Hematopoietic multipotent progenitor cell treated with erythropoietin and hydrocortisone succinate and interleukin-3 and kit ligand, for 4 days (in vitro differentiated cells): ENCODE measurements around the gene NIN.
A peak's percentile ranks its signal among the peaks of the same experiment; 100 is the strongest.
"Not testable (repeated sequence)": the region's sequence is repeated elsewhere in the genome, so short reads cannot be mapped to it uniquely, and the experiment has no call there.

Experiments
- DNase-seq: peaks from one replicate; pipeline ENCODE4 v3.0.0-alpha.2; 2015

Gene NIN

DNA sequence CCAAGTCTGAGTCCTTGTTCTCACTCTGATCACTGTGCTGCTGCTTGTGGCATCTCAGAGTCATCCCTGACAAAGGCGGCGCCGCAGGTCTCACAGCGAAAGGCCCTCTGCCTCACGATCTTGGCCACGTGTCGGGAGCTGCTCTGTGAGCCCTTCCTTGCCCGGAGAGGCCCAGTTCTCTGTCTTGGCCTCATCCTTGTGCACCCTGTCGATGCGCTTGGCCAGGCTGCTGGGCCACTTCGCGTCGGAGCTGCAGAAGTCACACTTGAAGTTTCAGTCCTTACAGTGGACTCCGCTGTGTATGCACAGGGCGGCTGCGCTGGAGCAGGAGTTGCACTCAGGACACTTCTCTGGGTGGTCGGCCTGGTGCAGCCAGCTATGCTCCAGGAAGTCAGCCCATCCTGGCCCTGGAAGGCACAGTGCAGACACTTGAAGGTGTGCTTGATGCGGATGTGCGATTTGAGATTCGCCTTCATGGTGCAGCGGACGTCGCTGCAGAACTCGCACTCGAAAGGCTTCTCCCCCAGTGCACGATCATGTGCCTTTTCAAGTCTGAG lies 126.4 kb downstream of the NIN start:
- no peak for DNase-seq

- no peak for DNase-seq
Measured at GRCh38 chr14:50697659-50698290, 133.2 kb downstream of the NIN start.

DNA sequence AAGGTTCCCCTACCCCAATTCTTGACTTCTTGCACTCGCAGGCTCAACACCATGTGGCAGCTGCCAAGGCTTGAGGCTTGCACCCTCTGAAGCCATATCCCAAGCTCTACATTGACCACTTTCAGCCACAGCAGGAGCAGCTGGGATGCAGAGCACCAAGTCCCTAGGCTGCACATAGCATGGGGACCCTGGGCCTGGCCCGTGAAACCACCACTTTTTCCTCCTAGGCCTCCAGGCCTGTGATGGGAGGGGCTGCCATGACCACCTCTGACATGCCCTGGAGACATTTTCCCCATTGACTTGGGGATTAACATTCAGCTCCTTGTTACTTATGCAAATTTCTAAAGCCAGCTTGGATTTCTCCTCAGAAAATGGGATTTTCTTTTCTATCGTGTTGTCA lies 136.7 kb downstream of the NIN start:
- DNase-seq = not testable (repeated sequence)

DNA sequence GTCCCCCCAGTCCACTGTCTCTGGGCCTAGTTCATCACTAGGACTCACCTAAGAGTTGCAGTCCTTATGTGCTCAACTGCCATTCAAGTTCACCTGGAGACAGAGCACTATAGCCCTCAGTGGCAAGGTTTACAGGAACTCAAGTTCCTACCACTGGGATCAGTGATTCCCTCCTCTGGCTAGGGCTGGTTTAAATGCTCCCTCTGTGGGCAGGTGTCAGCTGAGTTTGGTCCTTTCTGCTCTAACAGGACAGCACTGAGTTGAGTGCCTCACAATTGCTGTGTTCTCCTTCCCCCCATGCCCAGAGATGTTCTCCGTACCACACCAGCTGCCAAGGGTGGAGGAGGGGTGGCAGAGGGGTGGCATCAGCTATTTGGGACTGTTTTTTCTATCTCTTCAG lies 142.1 kb downstream of the NIN start:
- DNase-seq = no peak

GRCh38 chr14:50679674-50680073 lies 151.3 kb downstream of the NIN start:
- no peak for DNase-seq

- DNase-seq = no peak
Measured at GRCh38 chr14:50678163-50678562, 152.8 kb downstream of the NIN start.

DNA sequence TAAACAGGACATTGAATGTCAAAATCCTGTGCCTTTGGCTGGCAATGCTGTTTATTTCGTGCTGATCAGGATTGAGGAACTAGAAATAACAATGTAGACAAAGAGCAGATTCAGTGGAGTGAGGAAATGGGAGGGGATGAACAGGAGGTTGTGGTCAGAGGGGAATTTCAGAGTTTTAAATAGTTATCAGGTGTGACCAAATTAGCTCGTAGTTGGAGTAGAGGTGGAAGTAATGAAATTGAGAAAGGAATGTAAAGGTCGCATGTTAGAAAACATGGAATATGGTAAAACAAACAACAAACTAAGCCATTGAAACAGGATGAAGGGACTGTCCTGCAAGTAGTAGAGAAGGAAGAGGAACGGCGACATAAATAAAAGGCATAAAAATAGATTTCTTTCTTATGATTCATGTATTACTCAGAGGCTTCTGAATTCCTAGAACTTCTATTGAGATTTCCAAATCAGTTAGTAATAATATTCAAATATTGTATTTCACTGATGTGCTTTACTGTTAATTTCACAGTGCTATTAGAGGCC lies 153.4 kb downstream of the NIN start:
- peak; percentile 44 for DNase-seq

DNA sequence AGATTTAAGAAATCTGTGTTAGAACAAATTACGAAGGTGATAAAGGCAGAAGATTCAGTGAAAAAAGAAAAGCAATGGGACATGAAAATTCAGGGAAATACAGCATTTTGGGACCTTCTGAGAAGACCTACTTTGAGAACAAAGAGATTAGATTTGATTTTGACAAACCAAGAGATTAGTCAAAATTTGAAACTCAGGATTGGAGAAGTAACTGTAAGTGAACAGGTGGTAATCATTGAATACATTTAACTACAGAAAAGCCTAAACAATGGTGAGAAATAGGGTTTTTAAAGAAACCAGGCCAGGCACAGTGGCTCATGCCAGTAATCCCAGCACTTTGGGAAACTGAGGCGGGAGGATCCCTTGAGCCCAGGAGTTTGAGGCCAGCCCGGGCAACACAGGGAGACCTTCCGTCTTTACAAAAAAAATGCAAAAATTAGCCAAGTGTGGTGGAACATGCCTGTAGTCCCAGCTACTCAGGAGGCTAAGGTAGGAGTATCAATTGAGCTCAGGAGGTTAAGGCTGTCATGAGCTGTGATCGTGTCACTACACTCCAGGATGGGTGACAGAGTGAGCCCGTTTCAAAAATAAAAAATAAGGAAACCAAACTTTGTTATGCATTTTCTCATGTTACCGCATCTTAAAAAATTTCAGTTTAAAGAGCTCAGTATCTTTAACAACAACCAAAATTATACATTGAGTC lies 154.0 kb downstream of the NIN start:
- DNase-seq = no peak

- no peak for DNase-seq
Measured at GRCh38 chr14:50675597-50675996, 155.4 kb downstream of the NIN start.

DNA sequence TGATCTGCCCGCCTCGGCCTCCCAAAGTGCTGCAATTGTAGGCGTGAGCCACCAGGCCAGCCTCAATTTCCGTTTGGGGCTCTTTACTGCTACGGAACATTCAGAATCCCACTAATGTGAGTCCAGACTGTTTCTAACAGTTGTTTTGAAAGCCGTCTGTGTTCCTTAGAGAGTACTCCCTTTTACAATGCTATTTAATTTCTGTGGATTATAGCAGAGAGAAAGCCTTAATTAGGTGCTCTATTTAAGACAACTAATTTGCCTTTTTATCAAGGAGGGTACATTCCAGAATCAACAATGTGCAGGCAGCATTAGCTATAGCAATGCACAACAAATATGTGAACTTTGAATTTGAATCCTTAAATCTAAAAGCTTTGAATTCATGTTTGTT lies 160.1 kb downstream of the NIN start:
- DNase-seq = no peak

DNA sequence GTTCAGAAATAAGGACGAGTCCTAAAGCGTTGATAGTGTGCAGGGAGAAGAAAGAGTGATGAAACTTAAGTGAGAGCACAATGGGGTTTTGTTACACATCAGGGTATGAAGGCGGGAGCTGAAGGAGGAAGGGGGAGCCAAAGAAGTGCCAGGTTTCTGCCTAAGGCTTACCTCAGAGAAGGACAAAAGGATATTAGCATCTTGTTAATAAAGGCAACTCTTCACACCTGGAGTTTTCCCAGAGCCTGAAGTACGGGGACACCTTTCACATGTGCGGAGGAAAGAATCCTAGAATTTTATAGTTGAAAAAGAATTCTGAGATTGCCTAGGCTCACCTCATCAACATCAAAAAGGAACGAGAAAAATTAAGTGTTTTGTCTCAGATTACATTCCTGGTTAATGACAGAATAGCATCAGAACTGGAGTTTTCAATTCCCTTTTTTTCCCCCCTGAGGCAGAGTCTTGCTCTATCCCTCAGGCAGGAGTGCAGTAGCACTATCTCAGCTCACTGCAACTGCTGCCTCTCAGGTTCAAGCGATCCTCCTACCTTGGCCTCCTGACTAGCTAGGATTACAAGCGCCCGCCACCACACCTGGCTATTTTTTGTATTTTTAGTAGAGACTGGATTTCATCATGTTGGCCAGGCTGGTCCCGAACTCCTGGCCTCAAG lies 160.6 kb downstream of the NIN start:
- no peak for DNase-seq
